Measurements from ENCODE around the gene CXXC5.
"Not testable (repeated sequence)": the region's sequence is repeated elsewhere in the genome, so short reads cannot be mapped to it uniquely, and the experiment has no call there.

- TF ChIP-seq CTCF, EZH2 (IDR thresholded peaks at IDR 0.05): not testable (repeated sequence)
Measured at GRCh38 chr5:139719970-139720369, 71.8 kb downstream of the CXXC5 start.
